Breast epithelium (tissue), 3 donors: ENCODE measurements around the gene PVALEF.

Experiments
- CTCF ChIP-seq, 3 donors: fragments of 450-650 bp; IDR thresholded peaks; one replicate each; pipeline ENCODE4 v1.5.1; 2016 to 2017; ENCODE audit warnings: antibody characterized with exemption in 3 of 3, mild to moderate bottlenecking in 3 of 3, moderate library complexity in 3 of 3
- POLR2AphosphoS5 ChIP-seq, 3 donors: sonication (generic); formaldehyde crosslinking; IDR thresholded peaks; one replicate each; pipeline ENCODE4 v1.6.1; 2017; ENCODE audit warnings: antibody characterized with exemption in 3 of 3

- TF ChIP-seq POLR2AphosphoS5 (IDR thresholded peaks at IDR 0.05) (no peak), CTCF (IDR thresholded peaks at IDR 0.05) (no peak)
These were observed 31.4 kb downstream of the PVALEF start for GRCh38 chr17:81196505-81197408.
